NCI-H2171 (cell line): ENCODE data around the gene RAET1L.
"Not testable (repeated sequence)": the region's sequence is repeated elsewhere in the genome, so short reads cannot be mapped to it uniquely, and the experiment has no call there.

Experiments
- DNase-seq: peaks from one replicate; lab custom pipeline; 2025; lab: John Stamatoyannopoulos, UW

Gene RAET1L

DNA sequence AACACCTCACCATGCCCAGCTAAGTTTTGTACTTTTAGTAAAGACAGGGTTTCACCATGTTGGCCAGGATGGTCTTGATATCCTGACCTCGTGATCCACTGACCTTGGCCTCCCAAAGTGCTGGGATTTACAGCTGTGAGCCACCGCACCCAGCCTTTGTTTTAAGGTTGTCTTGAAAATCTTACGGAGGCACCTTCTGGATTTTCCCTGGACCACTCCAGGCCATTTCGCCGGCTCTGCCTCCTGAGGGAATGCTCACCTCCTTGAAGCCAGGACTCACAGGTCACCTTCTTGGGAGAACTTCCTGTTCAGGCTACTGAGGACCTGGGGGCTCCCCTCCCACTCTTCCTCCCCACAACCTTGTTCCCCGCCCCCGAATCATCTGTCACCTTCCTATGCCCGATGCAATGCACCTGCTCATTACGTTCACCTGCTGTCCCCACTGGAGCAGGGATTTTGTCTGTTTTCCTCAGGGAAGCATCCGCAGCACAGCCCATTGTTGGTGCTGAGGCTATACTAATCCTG is 19.4 kb upstream of the RAET1L start:
- DNase-seq, result no peak

DNA sequence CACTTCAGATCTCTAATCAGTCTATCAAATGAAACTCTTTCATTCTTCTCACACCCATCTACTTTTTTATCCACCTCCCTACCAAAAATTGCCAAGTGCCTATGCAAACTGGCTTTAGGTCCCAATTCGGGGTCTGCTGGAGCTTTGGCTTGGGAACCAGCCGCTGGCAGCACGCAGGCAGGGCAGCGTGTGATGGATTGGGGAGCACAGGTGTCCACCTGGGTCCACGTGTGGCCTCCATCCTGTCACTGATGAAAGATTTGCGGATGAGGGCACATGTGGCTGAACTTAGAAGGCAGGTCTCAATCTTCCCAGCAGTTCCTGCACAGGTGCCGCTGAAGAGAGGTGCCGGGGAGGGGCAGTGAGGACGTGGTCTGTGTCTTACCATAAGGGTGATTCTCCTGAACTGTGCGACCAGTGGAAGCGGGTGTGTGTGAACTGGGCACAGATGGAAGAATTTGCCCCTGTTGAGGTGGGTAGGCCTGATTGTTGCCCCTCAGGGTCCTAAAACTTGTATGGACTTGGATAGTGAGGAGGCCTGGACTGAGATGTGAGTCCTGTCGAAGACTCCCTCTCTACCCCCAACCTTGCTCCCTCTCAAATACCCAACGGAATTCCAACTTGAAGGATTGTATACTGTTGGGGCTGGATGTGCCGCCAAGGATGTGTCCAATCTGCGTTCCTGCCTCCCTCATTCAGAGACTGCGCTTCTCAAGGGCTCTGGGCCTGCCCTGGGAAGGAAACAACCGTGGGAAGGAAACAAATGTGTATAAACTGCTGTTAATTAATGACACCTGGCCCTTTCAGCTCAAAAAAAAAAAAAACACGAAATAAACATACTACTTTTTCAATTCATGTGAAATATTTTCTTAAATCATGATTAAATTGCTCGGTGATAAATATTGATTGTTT is 18.4 kb upstream of the RAET1L start:
- no peak for DNase-seq

GRCh38 chr6:150043096-150043495 is 17.8 kb upstream of the RAET1L start:
- no peak for DNase-seq

DNA sequence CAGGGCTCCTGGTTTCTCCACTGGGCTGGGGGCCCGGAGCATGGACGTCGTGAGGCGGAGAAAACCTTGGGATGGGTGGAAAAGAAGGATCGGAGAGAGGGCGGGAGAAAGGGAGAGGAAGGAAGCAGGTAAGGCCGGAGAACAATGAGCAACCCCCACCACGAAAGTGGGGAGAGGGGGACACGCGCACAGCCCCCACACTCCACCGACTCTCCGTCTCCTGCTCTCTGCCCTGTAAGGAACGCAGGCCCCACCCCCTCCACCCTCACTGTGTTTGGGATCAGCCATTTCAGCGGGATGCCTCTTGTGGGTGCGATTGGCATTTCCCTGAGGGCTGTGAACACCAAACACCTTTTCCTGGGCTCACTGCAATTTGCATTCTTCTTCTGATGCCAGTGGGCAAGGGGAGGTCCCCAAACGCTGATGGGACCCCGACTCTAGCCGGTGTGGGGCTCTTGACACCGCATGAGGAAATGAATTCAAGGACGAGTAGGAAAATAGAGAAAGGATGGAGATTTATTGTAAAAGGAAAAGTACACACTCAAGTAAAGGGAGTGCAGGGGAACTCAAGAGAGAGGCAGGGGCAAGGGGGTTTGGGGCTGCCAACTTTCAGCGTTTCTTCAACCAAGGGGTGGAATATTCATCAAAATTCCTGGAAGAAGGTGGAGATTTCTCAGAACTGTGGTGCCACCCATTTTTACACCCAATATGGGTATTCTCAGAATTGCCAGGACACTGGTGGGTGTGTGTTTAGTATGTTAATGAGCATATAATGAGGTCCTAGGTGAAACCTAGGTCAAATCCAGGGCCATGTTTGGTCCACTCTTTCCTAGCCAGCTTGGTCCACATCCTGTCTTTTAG is 13.1 kb upstream of the RAET1L start:
- DNase-seq, result no peak

DNA sequence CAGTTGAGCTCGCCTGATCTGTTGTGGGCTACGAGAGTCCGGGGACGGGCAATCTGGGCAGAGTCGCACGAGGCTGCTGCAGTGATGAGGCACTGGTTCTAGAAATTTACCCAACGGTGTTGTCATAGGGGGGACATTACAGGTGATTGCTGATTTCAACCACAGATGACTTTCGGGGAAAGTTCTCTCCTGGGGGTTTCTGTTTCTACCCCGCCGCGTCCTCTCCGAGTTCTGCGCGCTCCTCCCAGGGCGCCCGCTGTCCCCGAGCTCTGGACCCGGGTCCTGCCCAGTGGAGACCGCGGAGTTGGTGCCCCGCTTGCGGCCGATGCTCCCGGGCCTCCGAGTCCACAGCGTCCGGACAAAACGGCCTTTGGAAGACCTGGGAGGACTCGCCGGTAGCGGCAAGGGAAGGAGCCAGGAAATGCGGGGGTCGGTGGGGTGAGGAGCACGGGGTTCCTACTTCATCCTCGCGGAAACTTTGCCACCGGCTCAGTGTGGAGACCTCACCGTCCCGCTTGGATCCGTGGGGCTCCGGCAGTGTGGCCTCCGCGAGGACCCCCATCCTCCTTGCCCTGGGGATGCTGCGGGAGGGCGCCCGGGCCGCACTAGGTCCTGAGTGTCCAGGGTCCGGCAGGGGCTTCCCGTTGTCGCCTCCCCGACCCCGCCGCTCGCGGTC is 12.3 kb upstream of the RAET1L start:
- no peak for DNase-seq

- DNase-seq, result no peak
Observed at GRCh38 chr6:150036081-150036480, 10.7 kb upstream of the RAET1L start.

DNA sequence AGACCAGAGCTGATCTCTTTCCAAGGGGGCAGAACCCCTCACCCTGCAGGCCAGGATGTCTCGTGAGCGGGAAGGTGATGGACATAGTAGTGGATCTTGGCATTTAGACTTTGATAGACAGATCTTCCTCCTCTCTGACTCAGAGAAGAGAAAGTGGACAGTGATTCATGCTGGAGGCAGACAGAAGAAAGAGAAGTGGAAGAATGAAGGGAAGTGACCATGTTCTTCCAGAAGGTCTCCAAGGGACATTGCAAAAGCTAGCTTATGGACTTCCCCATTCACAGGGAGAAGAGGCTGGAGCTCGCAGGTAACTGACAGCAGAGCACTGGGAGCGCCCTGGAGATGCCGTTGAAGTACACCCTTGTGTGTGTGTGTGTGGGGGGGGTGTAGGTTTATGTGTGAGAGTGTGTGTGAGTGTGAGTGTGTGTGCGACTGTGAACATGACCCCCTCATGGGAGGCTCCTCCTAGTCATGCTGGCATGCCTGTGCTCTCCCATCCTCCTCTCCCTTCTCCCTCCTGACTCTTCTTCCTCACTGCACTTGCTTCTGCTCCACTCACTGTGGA is 8.0 kb upstream of the RAET1L start:
- DNase-seq, result no peak

GRCh38 chr6:150032598-150032997 is 7.3 kb upstream of the RAET1L start:
- no peak for DNase-seq

GRCh38 chr6:150030611-150031010 is 5.3 kb upstream of the RAET1L start:
- DNase-seq, result no peak

DNA sequence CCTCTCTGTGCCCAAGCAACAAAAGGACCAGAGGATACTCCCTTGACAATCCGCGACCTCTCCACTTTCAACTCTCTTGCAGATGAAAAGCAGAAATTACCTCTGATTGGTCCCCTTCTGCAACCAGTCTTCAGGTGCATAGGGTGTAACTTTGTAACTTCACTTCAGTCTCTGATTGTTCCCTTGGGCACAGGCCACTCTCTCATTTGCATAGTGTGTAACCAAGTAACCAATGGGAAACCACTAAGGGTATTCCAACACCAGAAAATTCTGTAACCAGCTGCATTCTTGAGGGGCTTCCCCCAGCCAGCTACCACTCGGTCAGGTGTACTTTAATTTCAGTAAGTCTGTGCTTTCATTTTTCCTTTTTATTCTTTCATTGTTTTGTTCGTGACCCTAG is 4.4 kb upstream of the RAET1L start:
- DNase-seq, result no peak

DNA sequence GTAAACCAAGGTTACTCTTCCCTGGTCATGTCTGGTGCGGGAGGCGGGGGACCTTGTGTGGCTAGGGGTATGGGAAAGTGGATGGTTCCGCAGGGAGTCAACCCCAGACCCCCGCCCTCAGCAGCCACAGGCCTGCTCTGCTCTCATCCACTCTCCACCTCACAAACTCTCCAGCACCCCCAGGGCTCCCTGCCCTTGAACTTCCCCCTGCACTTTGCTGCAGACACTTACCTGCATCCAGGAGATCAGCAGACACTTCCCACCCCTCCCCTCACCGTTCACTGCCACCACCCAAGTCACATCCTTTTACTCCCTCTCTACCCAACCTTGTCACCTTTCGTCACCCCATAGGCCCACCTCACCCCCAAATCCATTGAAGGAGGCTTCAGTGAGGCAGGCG is 3.9 kb upstream of the RAET1L start:
- no peak for DNase-seq

GRCh38 chr6:150028799-150029198 is 3.5 kb upstream of the RAET1L start:
- DNase-seq, result no peak

GRCh38 chr6:150027806-150028565 is 2.7 kb upstream of the RAET1L start:
- DNase-seq, result no peak

- DNase-seq, result no peak
Observed at GRCh38 chr6:150026976-150027805, 1.9 kb upstream of the RAET1L start.

DNA sequence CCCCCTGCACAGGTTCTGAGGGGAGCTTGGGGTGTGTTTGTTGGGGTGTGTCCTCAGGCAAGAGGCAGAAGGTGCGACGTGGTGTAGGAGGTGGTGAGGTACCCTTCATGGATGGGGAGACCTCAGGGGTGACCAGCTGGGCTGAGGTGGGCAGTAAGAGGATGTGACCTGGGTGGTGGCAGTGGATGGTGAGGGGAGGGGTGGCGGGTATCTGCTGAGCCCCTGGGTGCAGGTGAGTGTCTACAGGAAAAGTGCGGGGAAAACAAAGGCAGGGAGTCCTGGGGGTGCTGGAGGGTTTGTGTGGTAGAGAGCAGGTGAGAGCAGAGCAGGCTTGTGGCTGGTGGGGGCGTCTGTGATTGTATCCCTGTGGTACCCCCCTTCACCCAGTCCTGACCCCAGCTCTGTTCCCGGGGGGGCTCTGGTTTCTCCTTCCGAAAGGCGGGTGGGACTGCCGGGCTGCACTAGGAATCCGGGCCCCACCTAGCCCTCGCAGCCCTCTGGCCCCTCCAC is 631 bp downstream of the RAET1L start:
- no peak for DNase-seq

- not testable (repeated sequence) for DNase-seq
Observed at GRCh38 chr6:150024021-150024420, 1.3 kb downstream of the RAET1L start.

DNA sequence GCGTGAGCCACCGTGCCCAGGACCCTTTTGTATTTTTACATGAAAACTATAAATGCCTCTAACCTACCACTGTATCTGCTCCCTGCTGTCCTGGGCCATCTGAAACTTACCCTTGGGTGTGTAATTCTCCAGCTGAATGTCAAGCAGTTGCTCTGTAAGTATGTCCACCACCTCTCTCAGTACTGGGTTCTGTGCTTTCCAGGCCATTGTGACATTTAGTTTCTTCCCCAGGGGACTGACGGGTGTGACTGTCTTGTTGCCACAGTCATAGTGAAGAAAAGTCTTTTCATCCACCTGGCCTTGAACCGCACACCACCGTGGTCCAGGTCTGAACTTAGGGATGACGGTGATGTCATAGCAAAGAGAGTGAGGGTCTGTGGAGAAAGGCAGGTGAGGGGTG is 3.5 kb downstream of the RAET1L start:
- DNase-seq, result not testable (repeated sequence)

DNA sequence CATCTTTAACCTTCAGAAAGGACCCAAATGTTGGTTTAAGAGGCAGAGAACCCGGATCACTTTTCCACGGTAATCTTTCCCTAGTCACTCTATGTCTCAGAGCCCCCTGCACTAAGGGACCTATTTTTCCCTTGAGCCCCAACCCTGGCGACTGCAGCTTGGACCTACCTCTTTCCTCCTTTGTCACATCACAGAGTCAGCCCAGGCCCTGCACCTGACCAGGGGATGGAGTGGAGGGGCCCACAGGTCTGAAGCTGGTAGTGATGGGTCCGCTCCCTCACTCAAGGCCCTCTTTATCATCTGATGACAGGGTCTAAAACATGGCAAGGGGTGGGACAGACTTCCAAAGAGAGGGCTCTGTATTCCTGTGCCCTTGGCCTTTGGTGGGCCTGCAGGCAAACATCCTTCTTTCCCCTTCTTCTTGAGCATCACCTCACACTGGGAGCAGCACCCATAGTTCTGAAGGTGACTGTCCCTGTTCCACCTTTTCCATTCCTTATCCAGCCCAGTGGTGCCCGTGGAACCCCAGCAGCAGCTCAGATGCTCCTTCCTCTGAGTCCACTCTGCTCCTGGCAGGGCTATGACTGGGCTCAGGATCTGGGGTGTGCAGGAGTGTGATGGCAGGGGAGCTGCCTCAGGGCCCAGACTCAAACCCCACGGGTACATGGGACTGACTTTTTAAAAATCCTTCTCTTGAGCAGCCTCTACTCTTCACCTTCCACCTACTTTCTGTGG is 6.3 kb downstream of the RAET1L start:
- no peak for DNase-seq

GRCh38 chr6:150017186-150017521 is 8.2 kb downstream of the RAET1L start:
- not testable (repeated sequence) for DNase-seq
